GM10248 (cell line): ENCODE data around the gene H2AZ2.
"Not testable (repeated sequence)": the region's sequence is repeated elsewhere in the genome, so short reads cannot be mapped to it uniquely, and the experiment has no call there.

Source experiments
- CTCF ChIA-PET: fragments of 300-600 bp; sonication (Branson Sonifier 250); formaldehyde crosslinking; extraction: SDS; loops from one replicate; lab custom pipeline; 2021; ENCODE audit warnings: antibody characterized with exemption; lab: Yijun Ruan, JAX
- POLR2A ChIA-PET: fragments of 350-650 bp; sonication (Branson Sonifier 250); formaldehyde crosslinking; extraction: SDS; loops from one replicate; lab custom pipeline; 2020; ENCODE audit warnings: antibody characterized with exemption; lab: Yijun Ruan, JAX
- DNase-seq: peaks from one replicate; pipeline ENCODE4 v3.0.0; 2012; ENCODE audit errors: extremely low spot score
- TF ChIP-seq, protein P1 (sequence below): IDR thresholded peaks from 2 replicates; pipeline ENCODE4 v1.5.1; 2012; ENCODE audit warnings: mild to moderate bottlenecking, low read depth; ENCODE audit errors: extremely low read depth, missing control alignments, control extremely low read depth

The H2AZ2 gene

DNA sequence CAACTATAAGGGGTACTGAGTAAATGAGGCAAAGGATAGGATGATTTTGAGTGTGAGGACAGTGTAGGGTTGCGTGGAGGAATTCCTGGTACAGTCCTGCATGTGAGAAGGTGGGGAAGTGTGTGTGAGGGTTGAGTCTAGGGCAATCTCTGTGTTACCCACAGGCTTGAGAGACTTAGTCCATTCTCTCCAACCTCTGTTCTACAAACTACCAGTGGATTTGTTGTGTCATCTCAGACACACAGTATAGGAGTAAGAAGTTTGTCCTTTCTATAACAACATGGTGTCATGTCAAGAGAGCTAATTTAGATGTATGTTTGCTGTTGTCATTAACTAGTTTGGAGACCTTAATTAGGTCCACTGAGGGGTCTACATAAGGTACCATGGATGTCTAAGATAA is 24.9 kb upstream of the H2AZ2 start:
- POLR2A ChIA-PET = interaction anchor here (0.8 kb wide), 1 partner anchor 8 kb away, joined by 3 read pairs; no protein-coding TSS in a partner anchor
- TF ChIP-seq, protein P1, sequence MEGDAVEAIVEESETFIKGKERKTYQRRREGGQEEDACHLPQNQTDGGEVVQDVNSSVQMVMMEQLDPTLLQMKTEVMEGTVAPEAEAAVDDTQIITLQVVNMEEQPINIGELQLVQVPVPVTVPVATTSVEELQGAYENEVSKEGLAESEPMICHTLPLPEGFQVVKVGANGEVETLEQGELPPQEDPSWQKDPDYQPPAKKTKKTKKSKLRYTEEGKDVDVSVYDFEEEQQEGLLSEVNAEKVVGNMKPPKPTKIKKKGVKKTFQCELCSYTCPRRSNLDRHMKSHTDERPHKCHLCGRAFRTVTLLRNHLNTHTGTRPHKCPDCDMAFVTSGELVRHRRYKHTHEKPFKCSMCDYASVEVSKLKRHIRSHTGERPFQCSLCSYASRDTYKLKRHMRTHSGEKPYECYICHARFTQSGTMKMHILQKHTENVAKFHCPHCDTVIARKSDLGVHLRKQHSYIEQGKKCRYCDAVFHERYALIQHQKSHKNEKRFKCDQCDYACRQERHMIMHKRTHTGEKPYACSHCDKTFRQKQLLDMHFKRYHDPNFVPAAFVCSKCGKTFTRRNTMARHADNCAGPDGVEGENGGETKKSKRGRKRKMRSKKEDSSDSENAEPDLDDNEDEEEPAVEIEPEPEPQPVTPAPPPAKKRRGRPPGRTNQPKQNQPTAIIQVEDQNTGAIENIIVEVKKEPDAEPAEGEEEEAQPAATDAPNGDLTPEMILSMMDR = no peak
- no peak for DNase-seq
- CTCF ChIA-PET = interaction anchor here (0.9 to 4.7 kb wide), 8 partner anchors 9 to 286 kb away, joined by 3 to 22 read pairs (median 4); no protein-coding TSS in a partner anchor

DNA sequence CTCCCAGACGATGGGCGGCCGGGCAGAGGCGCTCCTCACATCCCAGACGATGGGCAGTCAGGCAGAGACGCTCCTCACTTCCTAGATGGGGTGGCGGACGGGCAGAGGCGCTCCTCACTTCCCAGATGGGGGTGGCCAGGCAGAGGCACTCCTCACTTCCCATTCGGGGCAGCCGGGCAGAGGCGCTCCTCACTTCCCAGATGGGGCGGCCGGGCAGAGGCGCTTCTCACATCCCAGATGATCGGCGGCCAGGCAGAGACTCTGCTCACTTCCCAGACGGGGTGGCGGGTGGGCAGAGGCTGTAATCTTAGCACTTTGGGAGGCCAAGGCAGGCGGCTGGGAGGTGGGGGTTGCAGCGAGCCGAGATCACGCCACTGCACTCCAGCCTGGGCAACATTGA is 24.0 kb upstream of the H2AZ2 start:
- CTCF ChIA-PET = interaction anchor here (1.8 kb wide), 1 partner anchor 12 kb away, joined by 4 read pairs; no protein-coding TSS in a partner anchor
- POLR2A ChIA-PET = not testable (repeated sequence)

DNA sequence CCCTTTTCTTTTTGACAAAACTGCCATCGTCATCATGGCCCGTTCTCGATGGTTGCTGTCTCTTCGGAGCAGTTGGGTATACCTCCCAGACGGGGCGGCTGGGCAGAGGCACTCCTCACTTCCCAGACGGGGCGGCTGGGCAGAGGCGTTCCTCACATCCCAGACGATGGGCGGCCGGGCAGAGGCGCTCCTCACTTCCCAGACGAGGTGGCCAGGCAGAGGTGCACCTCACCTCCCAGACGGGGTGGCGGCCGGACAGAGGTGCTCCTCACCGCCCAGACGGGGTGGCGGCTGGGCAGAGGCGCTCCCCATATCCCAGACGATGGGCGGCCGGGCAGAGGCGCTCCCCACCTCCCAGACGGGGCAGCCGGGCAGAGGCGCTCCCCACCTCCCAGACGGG is 22.9 kb upstream of the H2AZ2 start:
- CTCF ChIA-PET, DNase-seq, POLR2A ChIA-PET: not testable (repeated sequence)

More for the DNA sequence above, 24.0 kb upstream of the H2AZ2 start:
- not testable (repeated sequence) for DNase-seq

DNA sequence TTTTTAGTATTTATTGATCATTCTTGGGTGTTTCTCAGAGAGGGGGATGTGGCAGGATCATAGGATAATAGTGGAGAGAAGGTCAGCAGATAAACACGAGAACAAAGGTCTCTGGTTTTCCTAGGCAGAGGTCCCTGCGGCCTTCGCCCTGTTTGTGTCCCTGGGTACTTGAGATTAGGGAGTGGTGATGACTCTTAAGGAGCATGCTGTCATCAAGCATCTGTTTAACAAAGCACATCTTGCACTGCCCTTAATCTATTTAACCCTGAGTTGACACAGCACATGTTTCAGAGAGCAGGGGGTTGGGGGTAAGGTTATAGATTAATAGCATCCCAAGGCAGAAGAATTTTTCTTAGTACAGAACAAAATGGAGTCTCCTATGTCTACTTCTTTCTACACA is 22.4 kb upstream of the H2AZ2 start:
- DNase-seq, CTCF ChIA-PET, POLR2A ChIA-PET: not testable (repeated sequence)

DNA sequence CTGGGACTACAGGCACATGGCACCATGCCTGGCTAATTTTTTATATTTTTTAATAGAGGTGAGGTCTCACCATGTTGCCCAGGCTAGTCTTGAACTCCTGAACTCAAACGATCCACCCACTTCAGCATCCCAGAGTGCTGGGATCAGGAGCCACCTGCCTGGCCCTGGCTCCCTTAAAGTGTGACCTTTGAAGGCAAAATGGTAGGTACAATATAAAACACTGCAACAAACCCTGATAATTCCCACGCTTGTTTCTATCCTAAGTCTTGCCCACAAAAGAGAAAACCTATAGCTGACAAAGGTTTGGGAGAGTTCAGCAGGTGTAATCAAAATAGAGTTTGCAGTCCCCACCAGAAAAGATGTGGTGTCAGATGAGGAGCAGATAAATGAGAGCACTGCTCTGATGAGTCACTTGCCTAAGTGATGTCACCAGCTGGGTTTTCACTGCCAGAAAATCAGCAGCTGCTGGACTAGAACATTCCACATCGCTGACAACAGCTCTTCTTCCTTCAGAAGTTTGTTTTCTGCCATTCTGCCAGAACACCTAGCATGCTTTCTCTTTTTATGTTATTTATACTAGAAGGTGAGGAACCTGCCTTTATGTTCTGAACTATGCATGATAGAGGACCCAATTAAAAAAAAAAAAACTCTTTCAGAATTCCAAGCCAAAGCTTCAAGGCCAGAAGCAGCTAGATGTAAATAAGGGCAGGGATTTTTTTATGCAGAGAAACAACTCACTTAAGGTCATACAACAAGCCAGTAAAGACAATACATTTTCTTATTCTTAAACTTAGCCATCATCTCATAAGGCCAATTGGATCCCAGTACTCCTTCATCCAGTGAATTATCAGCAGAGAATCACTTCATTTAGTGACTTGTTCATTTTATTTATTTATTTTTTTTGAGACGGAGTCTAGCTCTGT is 19.4 kb upstream of the H2AZ2 start:
- CTCF ChIA-PET = interaction anchor here (0.8 to 1.5 kb wide), 5 partner anchors 10 to 56 kb away, joined by 3 to 10 read pairs (median 3); partner anchors contain the start of genes H2AZ2 and PURB
- DNase-seq = no peak
- POLR2A ChIA-PET = interaction anchor here (1.3 kb wide), 1 partner anchor 18 kb away, joined by 5 read pairs; the partner anchor contains the start of gene PURB
- TF ChIP-seq, protein P1 = no peak

DNA sequence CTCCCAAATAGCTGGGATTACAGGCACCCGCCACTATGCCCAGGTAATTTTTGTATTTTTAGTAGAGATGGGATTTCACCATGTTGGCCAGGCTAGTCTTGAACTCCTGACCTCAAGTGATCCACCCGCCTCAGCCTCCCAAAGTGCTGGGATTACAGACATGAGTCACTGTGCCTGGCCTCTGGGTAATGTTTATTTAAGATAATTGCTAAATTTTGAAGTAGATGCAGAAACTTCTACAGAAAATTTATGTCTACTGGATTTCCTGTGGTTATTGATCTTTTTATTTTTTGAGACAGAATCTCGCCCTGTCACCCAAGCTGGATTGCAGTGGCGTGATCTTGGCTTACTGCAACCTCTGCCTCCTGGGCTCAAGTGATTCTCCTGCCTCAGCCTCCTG is 14.1 kb upstream of the H2AZ2 start:
- DNase-seq, POLR2A ChIA-PET: not testable (repeated sequence)
- CTCF ChIA-PET = interaction anchor here (1.4 to 4.6 kb wide), 5 partner anchors 9 to 274 kb away, joined by 3 to 22 read pairs (median 6); no protein-coding TSS in a partner anchor

DNA sequence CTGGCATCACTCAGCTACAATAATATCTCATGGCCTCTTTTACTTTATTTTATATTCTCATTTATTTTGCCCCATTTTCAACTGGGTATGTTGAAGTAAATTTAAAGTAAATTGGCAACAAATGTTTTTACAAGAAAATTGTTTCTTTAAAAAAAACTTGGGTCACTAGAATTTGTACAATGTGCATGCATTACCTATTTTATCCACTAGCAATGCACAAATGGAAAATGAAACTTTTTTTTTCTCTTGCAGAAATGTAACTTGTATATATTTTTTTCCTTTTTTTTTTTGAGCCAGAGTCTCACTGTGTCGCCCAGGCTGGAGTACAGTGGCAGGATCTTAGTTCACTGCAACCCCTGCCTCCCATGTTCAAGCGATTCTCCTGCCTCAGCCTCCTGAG is 10.3 kb upstream of the H2AZ2 start:
- DNase-seq = no peak
- TF ChIP-seq, protein P1 = no peak
- ChIA-PET CTCF (interaction anchor here (1.4 to 14.8 kb wide), 16 partner anchors 8 to 293 kb away, joined by 3 to 158 read pairs (median 9); partner anchors contain the start of genes H2AZ2 and PURB), POLR2A (interaction anchor here (1.1 kb wide), 1 partner anchor 123 kb away, joined by 3 read pairs; no protein-coding TSS in a partner anchor)

DNA sequence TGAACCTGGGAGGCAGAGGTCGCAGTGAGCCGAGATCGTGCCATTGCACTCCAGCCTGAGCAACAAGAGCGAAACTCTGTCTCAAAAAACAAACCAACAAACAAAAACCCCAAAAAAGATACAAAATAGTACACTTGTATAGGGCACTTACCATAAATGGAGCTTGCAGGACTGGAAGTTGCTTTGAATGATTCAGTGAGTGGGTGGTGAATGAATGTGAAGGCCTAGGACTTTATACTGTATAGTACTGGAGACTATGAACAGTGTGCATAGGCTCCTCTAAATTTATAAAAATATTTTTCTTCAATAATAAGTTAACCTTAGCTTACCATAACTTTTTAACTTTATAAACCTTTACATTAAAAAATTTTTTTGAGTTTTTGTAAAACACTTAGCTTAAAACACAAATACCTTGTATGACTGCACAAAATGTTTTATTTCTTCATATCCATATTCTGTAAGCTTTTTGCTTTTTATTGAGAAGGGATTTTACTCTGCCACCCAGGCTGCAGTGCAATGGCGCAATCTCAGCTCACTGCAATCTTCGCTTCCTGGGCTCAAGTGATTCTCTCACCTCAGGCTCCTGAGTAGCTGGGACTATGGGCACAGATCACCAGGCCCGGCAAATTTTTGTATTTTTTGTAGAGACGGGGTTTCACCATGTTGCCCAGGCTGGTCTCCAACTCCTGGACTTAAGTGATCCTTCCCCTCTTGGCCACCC is 6.9 kb upstream of the H2AZ2 start:
- ChIA-PET CTCF (interaction anchor here (1.0 to 14.8 kb wide), 7 partner anchors 9 to 281 kb away, joined by 3 to 158 read pairs (median 9); partner anchors contain the start of genes H2AZ2 and PURB), POLR2A (no interaction called here)
- DNase-seq = no peak
- TF ChIP-seq, protein P1 = no peak
